Measurements from ENCODE around the gene RNF217.

DNA sequence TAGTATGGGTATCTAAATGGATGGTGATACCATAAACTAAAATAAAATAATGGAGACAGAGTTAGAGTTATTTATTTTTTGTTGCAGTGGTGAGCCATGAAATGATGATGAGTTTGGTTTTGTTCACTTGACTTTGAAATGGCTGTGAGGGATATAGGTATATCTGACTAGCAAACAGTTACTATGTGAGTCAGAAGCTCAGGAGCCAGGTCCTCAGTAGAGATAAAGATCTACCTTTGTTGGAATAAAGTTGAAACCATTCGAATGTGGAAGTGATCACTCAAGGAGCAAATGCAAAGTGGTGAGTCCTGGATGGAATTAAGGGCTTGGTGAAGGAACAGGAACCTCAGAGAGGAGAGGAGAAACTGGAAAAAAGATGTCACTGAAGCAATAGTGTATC is 105.3 kb downstream of the RNF217 start:
- no peak for TF ChIP-seq POLR2A (IDR thresholded peaks at IDR 0.05)
- TF ChIP-seq, protein P1, sequence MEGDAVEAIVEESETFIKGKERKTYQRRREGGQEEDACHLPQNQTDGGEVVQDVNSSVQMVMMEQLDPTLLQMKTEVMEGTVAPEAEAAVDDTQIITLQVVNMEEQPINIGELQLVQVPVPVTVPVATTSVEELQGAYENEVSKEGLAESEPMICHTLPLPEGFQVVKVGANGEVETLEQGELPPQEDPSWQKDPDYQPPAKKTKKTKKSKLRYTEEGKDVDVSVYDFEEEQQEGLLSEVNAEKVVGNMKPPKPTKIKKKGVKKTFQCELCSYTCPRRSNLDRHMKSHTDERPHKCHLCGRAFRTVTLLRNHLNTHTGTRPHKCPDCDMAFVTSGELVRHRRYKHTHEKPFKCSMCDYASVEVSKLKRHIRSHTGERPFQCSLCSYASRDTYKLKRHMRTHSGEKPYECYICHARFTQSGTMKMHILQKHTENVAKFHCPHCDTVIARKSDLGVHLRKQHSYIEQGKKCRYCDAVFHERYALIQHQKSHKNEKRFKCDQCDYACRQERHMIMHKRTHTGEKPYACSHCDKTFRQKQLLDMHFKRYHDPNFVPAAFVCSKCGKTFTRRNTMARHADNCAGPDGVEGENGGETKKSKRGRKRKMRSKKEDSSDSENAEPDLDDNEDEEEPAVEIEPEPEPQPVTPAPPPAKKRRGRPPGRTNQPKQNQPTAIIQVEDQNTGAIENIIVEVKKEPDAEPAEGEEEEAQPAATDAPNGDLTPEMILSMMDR (IDR thresholded peaks at IDR 0.05), result no peak
- TF ChIP-seq EP300 (IDR thresholded peaks at IDR 0.05; ENCODE audit: low read depth), result no peak
- TF ChIP-seq POLR2AphosphoS5 (IDR thresholded peaks at IDR 0.05), result no peak

All from transverse colon (tissue), 4 donors.